HepG2 (cell line): ENCODE measurements around the gene ELL. TPM values are rescaled to one million over a fixed set of nuclear protein-coding genes. Genes with fewer than 3 reads are reported as not detected.

Source experiments
- FOSL1 ChIP-seq: sonication (generic); formaldehyde crosslinking; IDR thresholded peaks from 2 replicates; pipeline ENCODE4 v1.9.0; 2021; ENCODE audit warnings: missing genetic modification reagents, borderline replicate concordance
- GZF1 ChIP-seq: sonication (generic); formaldehyde crosslinking; IDR thresholded peaks from 2 replicates; pipeline ENCODE4 v1.5.1; 2020; ENCODE audit warnings: mild to moderate bottlenecking, missing genetic modification reagents
- HHEX ChIP-seq: IDR thresholded peaks from 2 replicates; pipeline ENCODE4 v1.6.1; 2016; ENCODE audit warnings: control low read depth
- HNF4G ChIP-seq, 2 experiments: sonication (generic) in 1 of 2; formaldehyde crosslinking in 1 of 2; IDR thresholded peaks; 2 replicates each; pipeline versions ENCODE4 v1.4.0 to v1.6.1; 2011 to 2020; ENCODE audit warnings: borderline replicate concordance in 2 of 2, low read depth in 2 of 2, mild to moderate bottlenecking in 2 of 2, low read length in 1 of 2, missing genetic modification reagents in 1 of 2, moderate library complexity in 1 of 2
- JUNB ChIP-seq: sonication (generic); formaldehyde crosslinking; IDR thresholded peaks from 2 replicates; pipeline ENCODE4 v1.8.0; 2022; ENCODE audit warnings: missing genetic modification reagents, mild to moderate bottlenecking, borderline replicate concordance
- KAT7 ChIP-seq: IDR thresholded peaks from 2 replicates; pipeline ENCODE4 v1.6.1; 2018; ENCODE audit warnings: borderline replicate concordance, missing compliant biosample characterization
- NCOA5 ChIP-seq: sonication (generic); formaldehyde crosslinking; IDR thresholded peaks from 2 replicates; pipeline ENCODE4 v1.4.0; 2020; ENCODE audit warnings: missing genetic modification reagents
- NFE2L1 ChIP-seq: sonication (generic); formaldehyde crosslinking; IDR thresholded peaks from 2 replicates; pipeline ENCODE4 v1.4.0; 2020; ENCODE audit warnings: missing genetic modification reagents, mild to moderate bottlenecking, borderline replicate concordance
- RBAK ChIP-seq: sonication (generic); formaldehyde crosslinking; IDR thresholded peaks from 2 replicates; pipeline ENCODE4 v1.5.1; 2020; ENCODE audit warnings: mild to moderate bottlenecking, missing genetic modification reagents
- SALL2 ChIP-seq: sonication (generic); formaldehyde crosslinking; IDR thresholded peaks from 2 replicates; pipeline ENCODE4 v1.8.1; 2023; ENCODE audit warnings: mild to moderate bottlenecking, missing genetic modification reagents, inconsistent platforms
- SATB2 ChIP-seq: sonication (generic); formaldehyde crosslinking; IDR thresholded peaks from 2 replicates; pipeline ENCODE4 v1.5.0; 2020; ENCODE audit warnings: missing genetic modification reagents
- SETDB1 ChIP-seq: sonication (generic); formaldehyde crosslinking; IDR thresholded peaks from 2 replicates; pipeline ENCODE4 v1.5.1; 2020; ENCODE audit warnings: missing genetic modification reagents, mild to moderate bottlenecking, borderline replicate concordance
- SMAD1 ChIP-seq: sonication (generic); formaldehyde crosslinking; IDR thresholded peaks from 2 replicates; pipeline ENCODE4 v1.4.0; 2020; ENCODE audit warnings: missing genetic modification reagents, low read depth, mild to moderate bottlenecking, borderline replicate concordance
- STAT5B ChIP-seq: sonication (generic); formaldehyde crosslinking; IDR thresholded peaks from 2 replicates; pipeline ENCODE4 v1.4.0; 2020; ENCODE audit warnings: missing genetic modification reagents
- ZNF124 ChIP-seq: sonication (generic); formaldehyde crosslinking; IDR thresholded peaks from 2 replicates; pipeline ENCODE4 v1.4.0; 2020; ENCODE audit warnings: missing genetic modification reagents
- ZNF143 ChIP-seq: sonication (generic); formaldehyde crosslinking; IDR thresholded peaks from 2 replicates; pipeline ENCODE4 v1.4.0; 2020; ENCODE audit warnings: missing genetic modification reagents
- ZNF713 ChIP-seq: sonication (generic); formaldehyde crosslinking; IDR thresholded peaks from 2 replicates; pipeline ENCODE4 v1.4.0; 2020; ENCODE audit warnings: mild to moderate bottlenecking, missing genetic modification reagents
- ZNF878 ChIP-seq: sonication (generic); formaldehyde crosslinking; IDR thresholded peaks from 2 replicates; pipeline ENCODE4 v1.8.1; 2023; ENCODE audit warnings: mild to moderate bottlenecking, missing genetic modification reagents, moderate library complexity
- polyA plus RNA-seq, 8 experiments: library from polyadenylated mRNA; depleted of rRNA in 3 of 8; stranded (reverse) in 7 of 8; unstranded in 1 of 8; fragments of >200 nt; fragmentation: Illumina TruSeq in 4 of 8; extraction: Trizol in 4 of 8; gene quantifications; 2 replicates each; pipeline versions ENCODE4 v1.2.1 to v1.2.3, GENCODE V29; 2011 to 2016; ENCODE audit warnings: low read depth in 4 of 8, missing spikeins in 1 of 8, mixed read lengths in 1 of 8; ENCODE audit not compliant: insufficient read depth in 1 of 8
- total RNA-seq, 5 experiments: library from RNA; depleted of rRNA; stranded (reverse); fragments of >200 nt; fragmentation: Illumina TruSeq; extraction: Trizol; gene quantifications; 2 replicates each; pipeline ENCODE4 v1.2.3, GENCODE V29; 2016; ENCODE audit warnings: low read depth in 1 of 5
- TF ChIP-seq, protein P1 (sequence below): sonication (generic); formaldehyde crosslinking; IDR thresholded peaks from 2 replicates; pipeline ENCODE4 v1.4.0; 2020; ENCODE audit warnings: mild to moderate bottlenecking, missing genetic modification reagents
- TF ChIP-seq, protein P2 (sequence below): sonication (generic); formaldehyde crosslinking; IDR thresholded peaks from 2 replicates; pipeline ENCODE4 v1.4.0; 2020; ENCODE audit warnings: missing genetic modification reagents
- TF ChIP-seq, protein P3 (sequence below): IDR thresholded peaks from 2 replicates; pipeline ENCODE4 v1.6.1; 2016; ENCODE audit warnings: low read depth, borderline replicate concordance
- TF ChIP-seq, protein P4 (sequence below): sonication (generic); formaldehyde crosslinking; IDR thresholded peaks from 2 replicates; pipeline ENCODE4 v1.8.0; 2022; ENCODE audit warnings: missing genetic modification reagents, mild to moderate bottlenecking, inconsistent platforms, borderline replicate concordance

Gene ELL
- total and polyA plus RNA-seq, 2 of the 13 experiments (the other 11 are each of a cell fraction or from before 2014, with no cell fraction given): 3.7 to 5.4 TPM

DNA sequence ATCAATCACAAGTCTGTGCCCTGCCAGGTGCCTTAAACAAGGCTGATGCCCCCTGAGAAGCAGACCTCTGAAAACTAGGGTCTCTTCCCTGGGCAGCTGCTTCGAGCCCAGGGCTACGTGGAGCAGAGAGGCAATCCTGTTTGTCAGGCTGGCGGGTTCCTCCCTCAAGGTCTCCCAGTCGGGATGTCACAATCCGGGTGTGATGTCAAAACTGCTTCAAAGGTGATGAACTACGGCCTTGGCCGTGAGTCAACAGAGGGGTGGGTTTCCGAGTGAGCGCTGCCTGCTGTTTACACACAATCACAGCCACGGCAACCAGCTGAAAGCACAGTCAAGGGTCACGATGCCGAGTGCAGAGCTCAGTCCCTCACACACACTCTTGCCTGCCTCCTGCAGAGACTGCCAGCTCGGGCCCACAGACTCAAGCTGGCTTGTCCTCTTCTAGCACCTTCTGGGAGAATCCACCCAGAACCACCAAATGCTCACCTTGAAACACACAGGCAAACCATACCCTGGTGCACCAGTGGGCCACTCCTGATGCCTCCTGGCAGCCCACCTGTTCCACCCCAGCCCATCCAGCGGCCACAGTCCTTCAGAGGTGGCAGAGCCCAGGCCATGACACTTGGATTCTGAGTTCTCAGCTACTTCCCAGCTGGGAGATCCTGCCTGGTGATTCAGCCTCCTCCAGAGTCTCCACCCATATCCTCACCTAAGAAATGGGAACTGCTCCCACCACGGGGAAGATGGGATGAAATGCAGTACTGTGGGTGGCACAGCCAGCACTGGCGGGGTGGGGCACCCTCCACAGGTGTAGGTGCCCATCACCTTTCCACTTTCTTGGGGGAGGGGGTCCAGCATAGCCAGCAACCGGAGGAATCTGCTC lies 6.8 kb downstream of the ELL start (continued):
- TF ChIP-seq, protein P1, sequence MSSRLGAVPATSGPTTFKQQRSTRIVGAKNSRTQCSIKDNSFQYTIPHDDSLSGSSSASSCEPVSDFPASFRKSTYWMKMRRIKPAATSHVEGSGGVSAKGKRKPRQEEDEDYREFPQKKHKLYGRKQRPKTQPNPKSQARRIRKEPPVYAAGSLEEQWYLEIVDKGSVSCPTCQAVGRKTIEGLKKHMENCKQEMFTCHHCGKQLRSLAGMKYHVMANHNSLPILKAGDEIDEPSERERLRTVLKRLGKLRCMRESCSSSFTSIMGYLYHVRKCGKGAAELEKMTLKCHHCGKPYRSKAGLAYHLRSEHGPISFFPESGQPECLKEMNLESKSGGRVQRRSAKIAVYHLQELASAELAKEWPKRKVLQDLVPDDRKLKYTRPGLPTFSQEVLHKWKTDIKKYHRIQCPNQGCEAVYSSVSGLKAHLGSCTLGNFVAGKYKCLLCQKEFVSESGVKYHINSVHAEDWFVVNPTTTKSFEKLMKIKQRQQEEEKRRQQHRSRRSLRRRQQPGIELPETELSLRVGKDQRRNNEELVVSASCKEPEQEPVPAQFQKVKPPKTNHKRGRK (CRISPR knock-in tag): no peak
- peak; percentile 78; the same call in 1 of the 2 replicates for TF ChIP-seq ZNF713 (CRISPR knock-in tag)
- peak; percentile 58; the same call in 1 of the 2 replicates for TF ChIP-seq FOSL1 (CRISPR knock-in tag)
- TF ChIP-seq ZNF143 (CRISPR knock-in tag): peak; percentile 69; the same call in 1 of the 2 replicates
- TF ChIP-seq, protein P2, sequence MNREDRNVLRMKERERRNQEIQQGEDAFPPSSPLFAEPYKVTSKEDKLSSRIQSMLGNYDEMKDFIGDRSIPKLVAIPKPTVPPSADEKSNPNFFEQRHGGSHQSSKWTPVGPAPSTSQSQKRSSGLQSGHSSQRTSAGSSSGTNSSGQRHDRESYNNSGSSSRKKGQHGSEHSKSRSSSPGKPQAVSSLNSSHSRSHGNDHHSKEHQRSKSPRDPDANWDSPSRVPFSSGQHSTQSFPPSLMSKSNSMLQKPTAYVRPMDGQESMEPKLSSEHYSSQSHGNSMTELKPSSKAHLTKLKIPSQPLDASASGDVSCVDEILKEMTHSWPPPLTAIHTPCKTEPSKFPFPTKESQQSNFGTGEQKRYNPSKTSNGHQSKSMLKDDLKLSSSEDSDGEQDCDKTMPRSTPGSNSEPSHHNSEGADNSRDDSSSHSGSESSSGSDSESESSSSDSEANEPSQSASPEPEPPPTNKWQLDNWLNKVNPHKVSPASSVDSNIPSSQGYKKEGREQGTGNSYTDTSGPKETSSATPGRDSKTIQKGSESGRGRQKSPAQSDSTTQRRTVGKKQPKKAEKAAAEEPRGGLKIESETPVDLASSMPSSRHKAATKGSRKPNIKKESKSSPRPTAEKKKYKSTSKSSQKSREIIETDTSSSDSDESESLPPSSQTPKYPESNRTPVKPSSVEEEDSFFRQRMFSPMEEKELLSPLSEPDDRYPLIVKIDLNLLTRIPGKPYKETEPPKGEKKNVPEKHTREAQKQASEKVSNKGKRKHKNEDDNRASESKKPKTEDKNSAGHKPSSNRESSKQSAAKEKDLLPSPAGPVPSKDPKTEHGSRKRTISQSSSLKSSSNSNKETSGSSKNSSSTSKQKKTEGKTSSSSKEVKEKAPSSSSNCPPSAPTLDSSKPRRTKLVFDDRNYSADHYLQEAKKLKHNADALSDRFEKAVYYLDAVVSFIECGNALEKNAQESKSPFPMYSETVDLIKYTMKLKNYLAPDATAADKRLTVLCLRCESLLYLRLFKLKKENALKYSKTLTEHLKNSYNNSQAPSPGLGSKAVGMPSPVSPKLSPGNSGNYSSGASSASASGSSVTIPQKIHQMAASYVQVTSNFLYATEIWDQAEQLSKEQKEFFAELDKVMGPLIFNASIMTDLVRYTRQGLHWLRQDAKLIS (CRISPR knock-in tag): peak; percentile 78; the same call in 1 of the 2 replicates
- peak; percentile 94 for TF ChIP-seq HNF4G (IDR thresholded peaks at IDR 0.05; ENCODE audit: borderline replicate concordance, low read depth, low read length)
- peak; percentile 97 for TF ChIP-seq HNF4G (CRISPR knock-in tag; IDR thresholded peaks at IDR 0.05; ENCODE audit: borderline replicate concordance, low read depth)
- TF ChIP-seq HHEX: peak; percentile 73
- TF ChIP-seq, protein P3, sequence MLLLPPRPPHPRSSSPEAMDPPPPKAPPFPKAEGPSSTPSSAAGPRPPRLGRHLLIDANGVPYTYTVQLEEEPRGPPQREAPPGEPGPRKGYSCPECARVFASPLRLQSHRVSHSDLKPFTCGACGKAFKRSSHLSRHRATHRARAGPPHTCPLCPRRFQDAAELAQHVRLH (CRISPR knock-in tag): peak; percentile 96
- TF ChIP-seq GZF1: peak; percentile 57; the same call in 1 of the 2 replicates
- TF ChIP-seq SETDB1 (CRISPR knock-in tag): no peak
- no peak for TF ChIP-seq STAT5B
- no peak for TF ChIP-seq NFE2L1 (CRISPR knock-in tag)
- TF ChIP-seq SALL2 (CRISPR knock-in tag): peak; percentile 99
- TF ChIP-seq JUNB (CRISPR knock-in tag): peak; percentile 77; the same call in 1 of the 2 replicates
- TF ChIP-seq, protein P4, sequence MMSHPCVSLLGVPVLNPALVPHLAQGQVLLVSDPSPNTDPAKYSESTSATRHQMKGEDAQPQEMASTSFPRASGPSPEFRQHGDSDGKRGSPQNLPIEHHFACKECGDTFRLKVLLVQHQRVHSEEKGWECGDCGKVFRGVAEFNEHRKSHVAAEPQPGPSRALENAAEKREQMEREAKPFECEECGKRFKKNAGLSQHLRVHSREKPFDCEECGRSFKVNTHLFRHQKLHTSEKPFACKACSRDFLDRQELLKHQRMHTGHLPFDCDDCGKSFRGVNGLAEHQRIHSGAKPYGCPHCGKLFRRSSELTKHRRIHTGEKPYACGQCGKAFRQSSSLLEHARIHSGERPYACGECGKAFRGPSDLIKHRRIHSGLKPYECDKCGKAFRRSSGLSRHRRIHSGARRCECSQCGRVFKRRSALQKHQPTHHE (CRISPR knock-in tag): peak; percentile 86; the same call in 1 of the 2 replicates
- peak; percentile 97 for TF ChIP-seq ZNF878 (CRISPR knock-in tag)
- TF ChIP-seq RBAK: peak; percentile 49; the same call in 1 of the 2 replicates
- no peak; the same call in 1 of the 2 replicates for TF ChIP-seq SMAD1 (CRISPR knock-in tag)
- TF ChIP-seq NCOA5 (CRISPR knock-in tag): no peak
- peak; percentile 89; the same call in 1 of the 2 replicates for TF ChIP-seq KAT7 (CRISPR knock-in tag)
- peak; percentile 93; the same call in 1 of the 2 replicates for TF ChIP-seq ZNF124
- TF ChIP-seq SATB2 (CRISPR knock-in tag): no peak
